ENCODE results near the gene PROSER1.

PROSER1 gene

GRCh38 chr13:39023316-39023715 lies 14.6 kb downstream of the PROSER1 start:
- H3K4me2 ChIP-seq = no peak overlapping the region
- H3K4me3 ChIP-seq (IDR thresholded peaks at IDR 0.05; ENCODE audit: insufficient read depth, low read depth, low read length) = no peak overlapping the region
- H2AFZ ChIP-seq (ENCODE audit: low read depth) = no peak overlapping the region
- peaks cover 20% of the 10 kb centered on the region for H3K4me1 ChIP-seq (ENCODE audit: low read depth, poor library complexity, severe bottlenecking)
- H3K27ac ChIP-seq = no peak overlapping the region
- TF ChIP-seq CTCF (conservative IDR thresholded peaks at IDR 0.05; ENCODE audit: low read depth, low read length) = no peak
- H4K20me1 ChIP-seq (ENCODE audit: insufficient read depth) = no peaks in the 10 kb centered on the region
- no peaks in the 10 kb centered on the region for H3K79me2 ChIP-seq (ENCODE audit: insufficient read depth, low read depth)
- no peaks in the 10 kb centered on the region for H3K36me3 ChIP-seq (ENCODE audit: insufficient read depth)
- no peaks in the 10 kb centered on the region for H3K27me3 ChIP-seq (ENCODE audit: insufficient read depth, low read depth)
- no peak overlapping the region for H3K9ac ChIP-seq

GRCh38 chr13:39020853-39021462 lies 16.9 kb downstream of the PROSER1 start:
- no peaks in the 10 kb centered on the region for H3K79me2 ChIP-seq (ENCODE audit: insufficient read depth, low read depth)
- H3K4me1 ChIP-seq (ENCODE audit: low read depth, poor library complexity, severe bottlenecking) = peaks cover 44% of the 10 kb centered on the region
- no peak overlapping the region for H3K4me3 ChIP-seq (IDR thresholded peaks at IDR 0.05; ENCODE audit: insufficient read depth, low read depth, low read length)
- H3K27me3 ChIP-seq (ENCODE audit: insufficient read depth, low read depth) = no peaks in the 10 kb centered on the region
- no peak overlapping the region for H3K9ac ChIP-seq
- no peak overlapping the region for H2AFZ ChIP-seq (ENCODE audit: low read depth)
- no peaks in the 10 kb centered on the region for H4K20me1 ChIP-seq (ENCODE audit: insufficient read depth)
- H3K4me2 ChIP-seq = no peak overlapping the region
- H3K36me3 ChIP-seq (ENCODE audit: insufficient read depth) = no peaks in the 10 kb centered on the region
- no peak overlapping the region for H3K27ac ChIP-seq
- no peak for TF ChIP-seq CTCF (conservative IDR thresholded peaks at IDR 0.05; ENCODE audit: low read depth, low read length)

- H2AFZ ChIP-seq (ENCODE audit: low read depth) = no peak overlapping the region
- H3K79me2 ChIP-seq (ENCODE audit: insufficient read depth, low read depth) = no peaks in the 10 kb centered on the region
- no peak overlapping the region for H3K9ac ChIP-seq
- no peaks in the 10 kb centered on the region for H4K20me1 ChIP-seq (ENCODE audit: insufficient read depth)
- TF ChIP-seq CTCF (conservative IDR thresholded peaks at IDR 0.05; ENCODE audit: low read depth, low read length) = peak; percentile 65
- H3K27me3 ChIP-seq (ENCODE audit: insufficient read depth, low read depth) = no peaks in the 10 kb centered on the region
- H3K36me3 ChIP-seq (ENCODE audit: insufficient read depth) = no peaks in the 10 kb centered on the region
- no peak overlapping the region for H3K4me3 ChIP-seq (IDR thresholded peaks at IDR 0.05; ENCODE audit: insufficient read depth, low read depth, low read length)
- no peak overlapping the region for H3K27ac ChIP-seq
- H3K4me1 ChIP-seq (ENCODE audit: low read depth, poor library complexity, severe bottlenecking) = peaks cover 48% of the 10 kb centered on the region
- peak overlapping the region; percentile 20; the same call in 1 of the 2 replicates for H3K4me2 ChIP-seq
Observed at GRCh38 chr13:39016787-39017186, 21.1 kb downstream of the PROSER1 start.

- Histone ChIP-seq H2AFZ (ENCODE audit: low read depth) (no peak overlapping the region), H3K36me3 (ENCODE audit: insufficient read depth) (no peaks in the 10 kb centered on the region), H3K27ac (no peak overlapping the region), H4K20me1 (ENCODE audit: insufficient read depth) (no peaks in the 10 kb centered on the region), H3K9ac (no peak overlapping the region), H3K27me3 (ENCODE audit: insufficient read depth, low read depth) (no peaks in the 10 kb centered on the region), H3K4me1 (ENCODE audit: low read depth, poor library complexity, severe bottlenecking) (peaks cover 48% of the 10 kb centered on the region), H3K4me2 (no peak overlapping the region; the same call in 1 of the 2 replicates), H3K4me3 (IDR thresholded peaks at IDR 0.05; ENCODE audit: insufficient read depth, low read depth, low read length) (no peak overlapping the region), H3K79me2 (ENCODE audit: insufficient read depth, low read depth) (no peaks in the 10 kb centered on the region)
- no peak for TF ChIP-seq CTCF (conservative IDR thresholded peaks at IDR 0.05; ENCODE audit: low read depth, low read length)
Observed at GRCh38 chr13:39016087-39016486, 21.8 kb downstream of the PROSER1 start.

Measured in KMS-11 (cell line).